NCI-H446 treated with DMSO at 0.1 percent for 48 hours (cell line): ENCODE measurements around the gene TOMM5.

Source experiments
- DNase-seq: peaks from one replicate; lab custom pipeline; 2025; lab: John Stamatoyannopoulos, UW

TOMM5 gene

GRCh38 chr9:37561682-37562081 is 30.7 kb downstream of the TOMM5 start:
- no peak for DNase-seq

DNA sequence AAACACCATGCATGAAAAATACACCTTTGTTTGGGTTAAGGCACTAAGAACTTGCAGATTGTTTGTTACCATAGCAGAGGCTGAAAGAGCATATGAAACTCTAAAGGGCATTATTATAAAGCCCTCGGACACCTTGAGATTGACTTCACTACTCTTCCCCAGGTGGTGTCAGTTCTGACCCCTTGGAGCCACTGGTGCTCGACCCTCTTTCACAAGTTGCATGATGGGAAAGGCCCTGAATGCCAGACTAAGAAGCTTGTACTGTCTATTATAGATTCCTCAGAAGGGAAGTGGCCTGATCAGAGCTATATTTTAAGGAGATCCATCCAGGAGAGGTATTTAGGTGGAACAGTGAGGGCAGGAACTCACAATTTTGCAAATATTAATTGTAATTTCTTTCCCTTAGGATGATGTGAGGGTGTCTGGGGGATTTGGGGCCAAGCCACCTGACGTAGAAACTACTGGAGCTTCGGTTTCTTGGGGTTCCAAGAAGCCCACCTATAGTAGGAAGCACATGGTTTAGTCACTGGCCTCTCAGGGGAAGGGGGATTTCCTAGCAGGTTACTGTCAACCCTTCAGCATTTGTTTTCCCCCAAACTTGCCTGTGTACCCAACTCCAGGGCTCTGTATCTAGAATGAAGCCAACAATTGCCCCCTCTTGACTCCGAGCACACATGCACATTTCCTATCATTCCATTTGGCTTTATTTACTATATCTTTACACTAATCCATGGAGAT is 32.4 kb downstream of the TOMM5 start:
- DNase-seq = no peak

- no peak for DNase-seq
Measured at GRCh38 chr9:37559125-37559524, 33.3 kb downstream of the TOMM5 start.

DNA sequence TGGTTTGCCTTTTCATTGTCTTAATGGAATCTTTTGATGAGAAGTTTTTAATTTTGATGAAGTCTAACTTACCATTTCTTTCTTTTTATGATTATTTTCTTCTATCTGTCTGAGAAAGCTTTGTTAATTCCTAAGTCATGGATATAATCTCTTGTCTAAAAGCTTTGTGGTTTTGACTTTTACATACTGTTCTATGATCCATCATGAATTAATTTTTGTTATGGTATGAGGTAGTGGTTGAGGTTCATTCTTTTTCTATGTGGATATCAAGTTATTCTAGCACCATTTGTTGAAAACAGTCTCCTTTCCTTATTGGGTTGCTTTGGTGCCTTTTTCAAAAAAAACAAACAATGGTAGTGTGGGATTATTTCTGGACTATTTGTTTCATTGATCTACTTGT is 36.6 kb downstream of the TOMM5 start:
- DNase-seq = no peak

GRCh38 chr9:37554318-37554717 is 38.1 kb downstream of the TOMM5 start:
- DNase-seq = no peak

GRCh38 chr9:37551888-37552287 is 40.5 kb downstream of the TOMM5 start:
- no peak for DNase-seq

DNA sequence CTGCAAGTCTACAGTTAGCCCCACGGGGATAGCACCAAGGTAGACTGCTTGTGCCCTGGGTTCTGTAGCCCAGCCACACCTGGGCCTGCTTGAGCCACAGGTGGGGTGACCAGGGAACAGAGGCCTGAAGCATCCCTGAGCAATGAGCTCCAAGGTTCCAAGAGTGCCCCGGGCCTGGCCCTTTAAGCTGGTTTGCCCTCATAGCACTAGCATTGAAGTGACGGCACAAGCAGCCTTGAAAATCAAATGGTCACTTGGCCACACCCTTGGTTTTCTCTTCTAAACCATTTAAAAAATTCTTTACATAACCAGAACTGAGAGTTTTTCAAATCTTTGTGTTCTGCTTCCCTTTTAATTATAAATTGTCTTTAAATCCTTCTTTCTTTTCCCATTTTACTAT is 40.9 kb downstream of the TOMM5 start:
- no peak for DNase-seq

GRCh38 chr9:37550781-37551180 is 41.6 kb downstream of the TOMM5 start:
- no peak for DNase-seq

DNA sequence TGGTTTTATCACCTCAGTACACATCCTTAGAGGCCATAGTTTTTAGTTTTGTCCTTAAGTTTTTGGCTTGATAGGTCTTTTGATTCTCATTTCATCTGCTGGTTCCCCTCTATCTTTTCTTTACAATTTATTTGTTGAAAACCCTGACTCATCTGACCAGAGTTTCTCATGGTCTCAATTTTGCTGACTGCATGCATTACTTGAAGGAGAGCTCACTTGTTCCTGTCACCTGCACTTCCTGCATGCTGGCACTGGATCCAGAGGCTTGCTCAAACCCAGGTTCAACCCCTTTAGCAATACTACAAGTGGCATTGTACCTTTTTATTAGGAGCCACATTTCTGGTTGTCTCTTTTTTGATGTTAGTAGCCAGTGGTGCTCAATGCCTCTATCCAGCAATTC is 42.9 kb downstream of the TOMM5 start:
- DNase-seq = no peak

- DNase-seq = no peak
Measured at GRCh38 chr9:37547328-37547878, 45.0 kb downstream of the TOMM5 start.

DNA sequence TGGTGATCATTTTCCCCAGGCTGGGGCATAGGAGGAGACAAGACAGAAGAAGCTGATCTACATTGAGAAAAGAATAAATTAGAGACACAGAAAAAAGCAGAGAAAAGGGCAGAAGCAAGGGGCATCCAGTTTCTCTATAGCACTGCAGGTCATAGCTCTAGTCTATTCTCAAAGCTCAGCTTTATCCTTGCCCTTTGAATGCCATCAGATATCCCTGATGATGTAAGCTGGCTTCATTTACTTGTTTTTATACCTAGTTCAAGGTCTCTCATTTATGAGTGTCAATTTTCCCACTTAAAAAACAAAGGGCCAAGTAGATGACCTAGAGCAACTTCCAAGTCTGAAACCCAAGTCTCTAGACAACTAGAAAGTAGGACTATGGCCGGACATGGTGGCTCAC is 48.9 kb downstream of the TOMM5 start:
- no peak for DNase-seq

- no peak for DNase-seq
Measured at GRCh38 chr9:37542895-37543294, 49.5 kb downstream of the TOMM5 start.

- no peak for DNase-seq
Measured at GRCh38 chr9:37542488-37542887, 49.9 kb downstream of the TOMM5 start.

DNA sequence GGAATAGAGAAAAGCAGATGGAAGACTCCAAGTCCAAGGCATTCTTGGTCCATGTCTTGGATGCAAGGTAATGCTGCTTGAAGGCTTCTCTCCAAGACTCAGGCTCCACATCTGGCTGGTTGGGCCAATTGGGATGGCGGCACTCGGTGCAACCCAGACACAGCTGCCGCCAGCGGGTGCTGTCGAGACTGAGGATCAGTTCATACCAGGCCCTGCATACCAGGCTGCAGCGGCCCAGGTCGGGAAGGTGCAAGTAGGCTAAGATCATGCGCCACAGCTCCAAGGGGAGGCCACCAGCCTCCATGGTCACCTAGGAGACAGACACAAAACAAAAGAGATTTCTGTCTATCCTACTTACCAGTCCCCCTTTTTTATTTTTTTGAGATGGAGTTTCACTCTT is 50.9 kb downstream of the TOMM5 start:
- DNase-seq = no peak

DNA sequence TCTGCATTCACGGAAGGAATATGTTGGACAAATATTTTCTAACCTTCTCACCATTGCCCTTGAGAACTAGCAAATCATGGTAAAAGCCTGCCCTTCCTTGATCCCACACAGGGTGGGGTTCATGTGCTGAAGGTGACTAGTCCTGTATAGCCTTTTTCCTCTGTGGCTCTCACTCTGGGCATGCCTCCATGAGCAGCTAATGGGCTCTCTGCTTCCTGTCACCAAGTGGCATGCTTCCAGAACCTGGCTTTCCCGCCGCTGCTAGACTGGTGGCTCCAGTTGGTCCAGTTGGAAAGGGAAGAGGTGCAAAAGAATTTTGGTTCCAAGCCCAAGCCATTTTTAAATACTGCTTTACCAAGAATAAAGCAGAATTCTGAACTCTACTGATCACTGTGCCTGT is 51.8 kb downstream of the TOMM5 start:
- DNase-seq = no peak

- no peak for DNase-seq
Measured at GRCh38 chr9:37539634-37540033, 52.8 kb downstream of the TOMM5 start.
